Fibroblast of lung (primary cell): ENCODE measurements around the gene PDE4B. TPM values are rescaled to one million over a fixed set of nuclear protein-coding genes. Genes with fewer than 3 reads are reported as not detected.
A peak's percentile ranks its signal among the peaks of the same experiment; 100 is the strongest.

Source experiments
- DNase-seq, 2 donors: peaks; one replicate each; pipeline versions ENCODE4 v3.0.0 to v3.0.0-alpha.2; 2010; ENCODE audit warnings: low read depth in 2 of 2
- H2AFZ ChIP-seq: 2 replicates; pipeline ENCODE4 v1.5.1; 2012; ENCODE audit warnings: low read length, control low read depth, inconsistent platforms
- H3K27ac ChIP-seq: 2 replicates; pipeline ENCODE4 v1.5.1; 2011; ENCODE audit warnings: low read length, control low read depth; ENCODE audit not compliant: insufficient read depth
- H3K27me3 ChIP-seq: 2 replicates; pipeline ENCODE4 v1.5.1; 2011; ENCODE audit warnings: mild to moderate bottlenecking, low read length; ENCODE audit not compliant: control insufficient read depth, insufficient read depth
- H3K36me3 ChIP-seq: 2 replicates; pipeline ENCODE4 v1.5.1; 2011; ENCODE audit warnings: low read length; ENCODE audit not compliant: control insufficient read depth, insufficient read depth
- H3K4me1 ChIP-seq: 2 replicates; pipeline ENCODE4 v1.5.1; 2011; ENCODE audit warnings: low read length; ENCODE audit not compliant: control insufficient read depth, insufficient read depth; ENCODE audit errors: extremely low read depth
- H3K4me2 ChIP-seq: 2 replicates; pipeline ENCODE4 v1.5.1; 2011; ENCODE audit warnings: low read length, control low read depth; ENCODE audit not compliant: insufficient read depth; ENCODE audit errors: extremely low read depth
- H3K4me3 ChIP-seq, 4 experiments: fragments of 200-600 bp in 1 of 4; sonication (generic) in 1 of 4; replicated peaks in 1 of 4; 2 replicates each; pipeline ENCODE4 v1.5.1; 2011 to 2016; ENCODE audit warnings: low read length in 4 of 4, low read depth in 3 of 4, mild to moderate bottlenecking in 3 of 4, control low read depth in 2 of 4, inconsistent platforms in 1 of 4, mixed read lengths in 1 of 4; ENCODE audit not compliant: insufficient read depth in 1 of 4; ENCODE audit errors: control extremely low read depth in 1 of 4
- H3K79me2 ChIP-seq: 2 replicates; pipeline ENCODE4 v1.5.1; 2012; ENCODE audit warnings: mild to moderate bottlenecking, low read length, inconsistent platforms; ENCODE audit not compliant: control insufficient read depth, insufficient read depth
- H3K9ac ChIP-seq: 2 replicates; pipeline ENCODE4 v1.5.1; 2011; ENCODE audit warnings: mild to moderate bottlenecking, low read length, control low read depth; ENCODE audit not compliant: insufficient read depth
- H3K9me3 ChIP-seq: 2 replicates; pipeline ENCODE4 v1.5.1; 2012; ENCODE audit warnings: low read depth, low read length; ENCODE audit not compliant: control insufficient read depth, insufficient read depth
- H4K20me1 ChIP-seq: 2 replicates; pipeline ENCODE4 v1.5.1; 2011; ENCODE audit warnings: low read length; ENCODE audit not compliant: control insufficient read depth, insufficient read depth; ENCODE audit errors: extremely low read depth
- CTCF ChIP-seq, 2 donors: IDR thresholded peaks in 1 of 2; conservative IDR thresholded peaks in 1 of 2; 1 replicate in 1 of 2; 2 replicates in 1 of 2; pipeline ENCODE4 v1.5.1; 2011 to 2012; ENCODE audit warnings: low read length in 2 of 2, control low read depth in 1 of 2, inconsistent platforms in 1 of 2, low read depth in 1 of 2, mild to moderate bottlenecking in 1 of 2
- EZH2 ChIP-seq: IDR thresholded peaks from 2 replicates; pipeline ENCODE4 v1.5.1; 2012; ENCODE audit warnings: low read length, control low read depth, mild to moderate bottlenecking; ENCODE audit errors: missing control alignments
- polyA minus RNA-seq: library from RNA; depleted of rRNA, polyadenylated mRNA; stranded (reverse); fragments of >200 nt; gene quantifications from 2 replicates; pipeline ENCODE4 v1.2.3, GENCODE V29; 2011; ENCODE audit warnings: low replicate concordance
- polyA plus RNA-seq, 2 donors: library from polyadenylated mRNA; depleted of rRNA in 1 of 2; stranded (reverse) in 1 of 2; unstranded in 1 of 2; fragments of >200 nt; gene quantifications; 2 replicates each; pipeline ENCODE4 v1.2.1, GENCODE V29; 2011 to 2012; ENCODE audit warnings: missing spikeins in 1 of 2
- total RNA-seq: library from RNA; depleted of rRNA; stranded (reverse); fragments of >200 nt; gene quantifications from 2 replicates; pipeline ENCODE4 v1.2.1, GENCODE V29; 2014

PDE4B gene
- total RNA-seq: 5.9 and 19.8 TPM in 2 replicates
- 3.7 and 5.2 TPM in 2 replicates for polyA plus RNA-seq
- 1.9 and 2.8 TPM in 2 replicates for polyA plus RNA-seq (2012)
- 11.7 and 13.2 TPM in 2 replicates for polyA minus RNA-seq

- Histone ChIP-seq H3K9me3 (no peaks in the 10 kb centered on the region), H3K79me2 (peaks cover 7% of the 10 kb centered on the region), H3K36me3 (no peaks in the 10 kb centered on the region), H3K4me1 (peaks cover 5% of the 10 kb centered on the region), H3K9ac (peak within 1 kb of the TSS; percentile 48), H2AFZ (peak within 1 kb of the TSS; percentile 80), H3K4me2 (peak within 1 kb of the TSS; percentile 96), H3K27ac (peak within 1 kb of the TSS; percentile 44), H3K4me3 (peak within 1 kb of the TSS; percentile 69 to 77 (median 72)), H4K20me1 (no peaks in the 10 kb centered on the region), H3K27me3 (no peaks in the 10 kb centered on the region)
- DNase-seq: peak; percentile 41 to 55
- no peak for TF ChIP-seq EZH2
- TF ChIP-seq CTCF (conservative IDR thresholded peaks at IDR 0.05 in 1 of 2, IDR thresholded peaks at IDR 0.05 in 1 of 2; ENCODE audit: low read depth in 1 of 2, low read length in 2 of 2): no peak
These were observed at the start of gene PDE4B for GRCh38 chr1:65792669-65793358. Gene PDE4B (plus strand): TSS chr1:65792895.

DNA sequence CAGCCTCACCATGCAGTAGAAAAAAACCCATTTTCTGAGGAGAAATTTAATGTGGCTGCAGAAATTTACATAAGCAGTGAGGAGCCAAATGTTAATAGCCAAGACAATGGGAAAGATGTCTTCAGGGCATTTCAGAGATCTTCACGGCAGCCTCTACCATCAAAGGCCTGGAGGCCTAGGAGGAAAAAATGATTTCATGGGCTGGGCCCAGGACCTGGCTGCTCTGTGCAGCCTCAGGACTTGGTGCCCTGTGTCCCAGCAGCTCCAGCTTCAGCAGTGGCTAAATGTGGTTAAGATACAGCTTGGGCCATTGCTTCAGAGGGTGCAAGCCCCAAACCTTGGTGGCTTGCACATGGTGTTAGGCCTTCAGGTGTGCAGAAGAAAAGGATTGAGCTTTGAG lies 48.0 kb upstream of the PDE4B start:
- TF ChIP-seq EZH2: no peak
- no peak for TF ChIP-seq CTCF (conservative IDR thresholded peaks at IDR 0.05 in 1 of 2, IDR thresholded peaks at IDR 0.05 in 1 of 2; ENCODE audit: low read depth in 1 of 2, low read length in 2 of 2)

DNA sequence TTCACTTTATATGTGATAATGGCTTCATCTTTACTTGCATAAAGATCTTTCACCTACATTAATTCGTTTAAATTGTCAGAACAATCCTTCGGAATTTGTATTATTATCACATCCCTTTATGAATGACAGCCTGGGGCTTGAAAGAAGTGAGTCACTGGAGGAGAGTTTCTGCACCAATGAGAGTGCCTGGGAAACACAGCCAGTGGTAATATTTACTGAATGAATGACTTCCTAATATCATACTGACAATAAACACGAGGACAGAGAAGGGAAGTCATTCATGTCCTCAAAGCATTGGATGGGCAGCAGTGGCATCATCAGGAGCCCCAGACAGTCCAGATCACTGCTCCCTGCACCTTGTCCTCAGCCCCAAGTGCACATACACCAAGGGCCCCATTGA lies 40.7 kb upstream of the PDE4B start:
- DNase-seq: no peak
- H3K9me3 ChIP-seq: no peaks in the 10 kb centered on the region
- H3K9ac ChIP-seq: no peak overlapping the region
- H3K4me1 ChIP-seq: no peaks in the 10 kb centered on the region
- no peak overlapping the region for H3K4me3 ChIP-seq
- H3K79me2 ChIP-seq: no peaks in the 10 kb centered on the region
- no peaks in the 10 kb centered on the region for H4K20me1 ChIP-seq
- no peak overlapping the region for H2AFZ ChIP-seq
- peaks cover 3% of the 10 kb centered on the region for H3K27me3 ChIP-seq
- H3K36me3 ChIP-seq: no peaks in the 10 kb centered on the region
- H3K4me2 ChIP-seq: no peak overlapping the region
- no peak overlapping the region for H3K27ac ChIP-seq
- TF ChIP-seq EZH2 (no peak), CTCF (conservative IDR thresholded peaks at IDR 0.05 in 1 of 2, IDR thresholded peaks at IDR 0.05 in 1 of 2; ENCODE audit: low read depth in 1 of 2, low read length in 2 of 2) (no peak)

More for the DNA sequence above, 48.0 kb upstream of the PDE4B start:
- Histone ChIP-seq H3K4me3 (no peak overlapping the region), H2AFZ (no peak overlapping the region), H3K79me2 (no peaks in the 10 kb centered on the region), H3K27ac (no peak overlapping the region), H3K9me3 (no peaks in the 10 kb centered on the region), H4K20me1 (no peaks in the 10 kb centered on the region), H3K4me2 (no peak overlapping the region), H3K27me3 (no peaks in the 10 kb centered on the region), H3K36me3 (no peaks in the 10 kb centered on the region), H3K4me1 (no peaks in the 10 kb centered on the region), H3K9ac (no peak overlapping the region)
- no peak for DNase-seq
